GM13977 (cell line): ENCODE data around the gene CIRBP.

Source experiments
- DNase-seq: peaks from one replicate; pipeline ENCODE4 v3.0.0; 2012; ENCODE audit warnings: low spot score
- in situ Hi-C: fragments of 300-500 bp; cut with MboI; formaldehyde crosslinking; loops from one replicate; pipeline ENCODE4 v1.12.0; 2022; ENCODE audit warnings: low sequenced_read_pairs, low pct_unique_long_range_greater_than_20kb, mixed read lengths, inconsistent platforms; ENCODE audit not compliant: unreplicated experiment
- TF ChIP-seq, protein P1 (sequence below): IDR thresholded peaks from 2 replicates; pipeline ENCODE4 v1.5.1; 2012; ENCODE audit warnings: mild to moderate bottlenecking, control low read depth; ENCODE audit not compliant: insufficient read depth; ENCODE audit errors: extremely low read depth, missing control alignments

CIRBP gene

DNA sequence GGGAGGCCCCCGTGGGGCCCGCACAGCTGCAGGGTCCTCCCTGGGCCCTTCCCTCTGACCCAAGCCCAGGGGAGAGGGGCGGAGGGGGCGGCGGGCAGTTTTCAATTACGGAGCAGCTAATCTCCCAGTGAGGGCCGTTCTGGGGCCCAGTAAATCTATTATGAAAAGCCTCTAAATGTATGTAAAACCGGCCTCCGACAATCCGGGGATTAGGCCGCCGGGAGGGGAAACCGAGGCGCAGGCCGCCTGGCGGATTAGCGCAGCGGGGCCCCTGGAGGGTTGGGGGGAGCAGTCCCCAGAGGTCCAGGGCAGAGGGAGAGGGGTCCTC, 41.7 kb downstream of the CIRBP start:
- TF ChIP-seq, protein P1, sequence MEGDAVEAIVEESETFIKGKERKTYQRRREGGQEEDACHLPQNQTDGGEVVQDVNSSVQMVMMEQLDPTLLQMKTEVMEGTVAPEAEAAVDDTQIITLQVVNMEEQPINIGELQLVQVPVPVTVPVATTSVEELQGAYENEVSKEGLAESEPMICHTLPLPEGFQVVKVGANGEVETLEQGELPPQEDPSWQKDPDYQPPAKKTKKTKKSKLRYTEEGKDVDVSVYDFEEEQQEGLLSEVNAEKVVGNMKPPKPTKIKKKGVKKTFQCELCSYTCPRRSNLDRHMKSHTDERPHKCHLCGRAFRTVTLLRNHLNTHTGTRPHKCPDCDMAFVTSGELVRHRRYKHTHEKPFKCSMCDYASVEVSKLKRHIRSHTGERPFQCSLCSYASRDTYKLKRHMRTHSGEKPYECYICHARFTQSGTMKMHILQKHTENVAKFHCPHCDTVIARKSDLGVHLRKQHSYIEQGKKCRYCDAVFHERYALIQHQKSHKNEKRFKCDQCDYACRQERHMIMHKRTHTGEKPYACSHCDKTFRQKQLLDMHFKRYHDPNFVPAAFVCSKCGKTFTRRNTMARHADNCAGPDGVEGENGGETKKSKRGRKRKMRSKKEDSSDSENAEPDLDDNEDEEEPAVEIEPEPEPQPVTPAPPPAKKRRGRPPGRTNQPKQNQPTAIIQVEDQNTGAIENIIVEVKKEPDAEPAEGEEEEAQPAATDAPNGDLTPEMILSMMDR: no peak
- DNase-seq: no peak
- in situ Hi-C loops: no loop called here

DNA sequence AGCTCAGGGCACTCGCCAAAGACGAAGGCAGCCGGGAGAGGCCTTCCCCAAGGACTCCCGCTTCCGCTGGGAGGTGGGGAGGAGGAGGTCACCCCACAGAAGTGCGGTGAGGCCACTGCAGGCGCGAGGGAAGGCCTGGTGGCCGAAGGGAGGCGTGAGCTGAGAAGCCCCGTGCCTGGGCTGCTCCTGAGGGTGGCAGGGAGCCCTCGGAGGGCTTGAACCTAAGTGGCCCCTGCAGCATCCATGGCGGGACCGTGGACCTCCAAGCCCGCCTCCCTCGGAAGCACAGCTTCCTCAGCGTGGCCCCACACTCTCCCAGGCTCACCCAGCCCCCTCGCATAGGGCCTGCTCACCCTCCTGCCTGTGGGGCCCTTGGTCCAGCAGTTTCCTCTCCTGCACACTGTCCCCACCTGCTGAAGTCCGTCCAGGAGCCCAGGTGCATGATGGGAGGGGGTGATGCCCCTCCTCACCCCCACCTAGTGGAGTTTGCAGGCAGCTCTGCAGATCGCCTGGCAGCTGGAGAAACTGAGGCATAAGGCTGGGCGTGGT, 42.5 kb downstream of the CIRBP start:
- DNase-seq: no peak
- TF ChIP-seq, protein P1: no peak
- in situ Hi-C loops: no loop called here

DNA sequence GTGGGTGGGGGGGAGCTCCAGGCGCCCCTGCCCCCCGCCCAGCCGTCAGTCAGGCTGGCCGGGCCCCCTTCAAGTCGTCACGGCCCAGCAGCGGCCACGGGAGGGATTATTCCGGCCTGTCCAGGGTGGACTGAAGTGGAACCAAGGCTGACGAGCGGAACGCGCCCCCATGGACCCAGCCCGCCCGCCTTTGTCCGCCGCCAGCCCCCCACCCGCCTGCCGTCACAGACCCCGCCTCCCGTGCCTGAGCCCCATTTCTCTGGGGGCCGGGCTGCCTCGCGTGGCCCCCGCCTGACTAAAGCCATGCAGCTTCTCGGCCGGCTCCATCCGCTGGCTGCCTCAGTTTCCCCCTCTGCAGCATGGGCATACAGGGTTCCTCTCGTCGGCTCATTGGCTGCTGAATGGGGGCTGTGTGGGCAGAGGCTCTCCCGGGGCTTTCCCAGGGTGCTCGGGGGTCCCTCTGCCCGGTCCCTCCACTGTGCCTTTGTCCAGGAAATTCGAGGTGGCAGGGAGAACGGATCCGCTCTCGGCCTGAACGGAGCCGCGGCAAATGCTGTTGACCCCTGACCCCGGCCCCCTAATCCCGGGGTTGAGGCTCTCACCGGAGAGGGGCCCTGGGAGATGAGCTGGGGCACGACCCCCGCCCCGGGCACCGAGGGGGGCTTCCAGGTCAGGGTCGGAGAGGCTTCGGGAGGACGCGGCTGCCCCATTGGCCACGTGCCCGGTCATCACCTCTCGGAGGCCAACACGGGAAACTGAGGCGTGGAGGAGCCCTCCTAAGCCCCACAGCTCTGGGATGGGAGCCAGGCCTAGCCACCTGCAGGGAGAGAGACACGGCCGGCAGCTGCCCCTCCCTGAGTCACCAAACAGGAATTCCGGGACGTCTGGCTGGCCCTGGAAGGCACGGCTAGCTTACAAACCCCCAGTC, 43.9 kb downstream of the CIRBP start:
- no peak for DNase-seq
- TF ChIP-seq, protein P1: no peak
- in situ Hi-C loops: no loop called here

- in situ Hi-C loops: no loop called here
- no peak for DNase-seq
- TF ChIP-seq, protein P1: no peak
Measured at GRCh38 chr19:1313695-1314613, 44.8 kb downstream of the CIRBP start.

DNA sequence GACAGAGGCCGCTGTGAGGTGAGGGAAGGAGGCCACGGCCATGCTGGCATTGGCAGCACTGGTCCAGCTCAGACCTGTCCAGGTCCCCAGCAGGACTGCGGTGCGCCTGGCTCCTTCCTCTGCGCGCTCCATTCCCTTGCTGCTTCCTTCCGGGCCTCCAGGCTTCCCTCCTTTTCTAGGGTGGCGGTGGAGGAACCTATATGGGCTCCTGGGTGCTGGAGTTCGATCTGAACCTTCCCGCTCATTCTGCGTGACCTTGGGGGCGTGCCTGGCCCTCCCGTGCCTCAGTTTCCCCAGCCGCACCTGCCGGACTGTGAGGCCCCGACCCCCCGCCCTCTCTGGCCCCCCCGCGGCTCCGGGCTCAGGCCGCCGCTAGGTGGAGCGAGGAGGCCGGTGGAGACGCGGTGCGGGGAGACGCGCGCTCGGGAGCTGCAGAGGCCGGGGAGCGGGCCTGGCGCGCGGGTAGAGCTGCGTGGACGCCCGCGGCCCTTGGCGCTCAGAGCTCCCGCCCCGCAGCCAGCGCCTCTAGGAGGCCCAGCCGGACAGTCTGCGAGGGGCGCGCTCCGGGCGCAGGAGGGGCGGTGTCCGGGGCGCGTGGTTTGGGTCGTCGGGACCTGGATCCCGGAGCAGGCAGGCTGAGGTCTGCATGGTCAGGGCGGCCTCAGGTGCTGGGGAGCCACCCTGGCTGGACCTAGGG, 46.5 kb downstream of the CIRBP start:
- TF ChIP-seq, protein P1: peak; percentile 86
- in situ Hi-C loops: no loop called here
- DNase-seq: peak; percentile 91

DNA sequence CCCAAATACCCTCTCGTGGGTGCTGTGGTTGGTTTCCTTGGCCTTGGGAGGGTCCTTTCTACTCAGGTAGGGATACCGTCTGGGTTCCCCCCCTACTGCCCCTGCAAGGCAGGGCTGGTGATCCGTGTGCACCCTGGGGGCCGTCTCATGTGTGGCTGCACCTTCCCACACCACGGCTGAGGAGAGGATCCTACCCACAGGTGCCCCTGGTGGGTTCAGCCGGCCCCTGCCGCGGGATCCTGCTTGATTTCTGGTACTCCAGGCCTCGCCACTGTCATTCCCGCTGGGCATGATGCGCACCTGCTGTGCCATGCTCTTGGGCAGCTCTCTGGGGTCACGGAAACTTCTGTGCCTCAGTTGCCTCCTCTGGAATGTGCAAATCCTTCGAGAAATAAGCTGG, 47.3 kb downstream of the CIRBP start:
- DNase-seq: no peak
- in situ Hi-C loops: no loop called here
- TF ChIP-seq, protein P1: no peak
